ENCODE results near the gene MGAT5B.

The MGAT5B gene

GRCh38 chr17:76937238-76937637, 69.0 kb downstream of the MGAT5B start:
- H3K27ac ChIP-seq (ENCODE audit: low read depth, low read length) = no peak overlapping the region
- H3K4me2 ChIP-seq (ENCODE audit: low read length) = no peak overlapping the region
- no peaks in the 10 kb centered on the region for H3F3A ChIP-seq (ENCODE audit: control insufficient read depth, insufficient read depth)
- TF ChIP-seq, protein P1, sequence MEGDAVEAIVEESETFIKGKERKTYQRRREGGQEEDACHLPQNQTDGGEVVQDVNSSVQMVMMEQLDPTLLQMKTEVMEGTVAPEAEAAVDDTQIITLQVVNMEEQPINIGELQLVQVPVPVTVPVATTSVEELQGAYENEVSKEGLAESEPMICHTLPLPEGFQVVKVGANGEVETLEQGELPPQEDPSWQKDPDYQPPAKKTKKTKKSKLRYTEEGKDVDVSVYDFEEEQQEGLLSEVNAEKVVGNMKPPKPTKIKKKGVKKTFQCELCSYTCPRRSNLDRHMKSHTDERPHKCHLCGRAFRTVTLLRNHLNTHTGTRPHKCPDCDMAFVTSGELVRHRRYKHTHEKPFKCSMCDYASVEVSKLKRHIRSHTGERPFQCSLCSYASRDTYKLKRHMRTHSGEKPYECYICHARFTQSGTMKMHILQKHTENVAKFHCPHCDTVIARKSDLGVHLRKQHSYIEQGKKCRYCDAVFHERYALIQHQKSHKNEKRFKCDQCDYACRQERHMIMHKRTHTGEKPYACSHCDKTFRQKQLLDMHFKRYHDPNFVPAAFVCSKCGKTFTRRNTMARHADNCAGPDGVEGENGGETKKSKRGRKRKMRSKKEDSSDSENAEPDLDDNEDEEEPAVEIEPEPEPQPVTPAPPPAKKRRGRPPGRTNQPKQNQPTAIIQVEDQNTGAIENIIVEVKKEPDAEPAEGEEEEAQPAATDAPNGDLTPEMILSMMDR (IDR thresholded peaks at IDR 0.05; ENCODE audit: low read depth, low read length, poor library complexity, severe bottlenecking) = no peak
- no peak for TF ChIP-seq EZH2phosphoT487 (IDR thresholded peaks at IDR 0.05; ENCODE audit: borderline replicate concordance, low read length)
- no peaks in the 10 kb centered on the region for H3K9me2 ChIP-seq (replicated peaks; ENCODE audit: control insufficient read depth, low read length)
- no peak overlapping the region for H3K4me3 ChIP-seq (ENCODE audit: low read length)
- no peaks in the 10 kb centered on the region for H3K36me3 ChIP-seq (ENCODE audit: control insufficient read depth, low read length)
- H3K27me3 ChIP-seq (ENCODE audit: control insufficient read depth, low read length) = peaks cover 12% of the 10 kb centered on the region; the same call in 1 of the 2 replicates
- H4K20me1 ChIP-seq (ENCODE audit: control insufficient read depth, insufficient read depth, low read depth, low read length) = no peaks in the 10 kb centered on the region
- H3K4me1 ChIP-seq (ENCODE audit: control insufficient read depth, low read length) = no peaks in the 10 kb centered on the region
- no peaks in the 10 kb centered on the region for H3K9me3 ChIP-seq (ENCODE audit: control insufficient read depth, insufficient read depth, low read length)
- no peaks in the 10 kb centered on the region for H3K79me2 ChIP-seq (ENCODE audit: control insufficient read depth, low read length)

DNA sequence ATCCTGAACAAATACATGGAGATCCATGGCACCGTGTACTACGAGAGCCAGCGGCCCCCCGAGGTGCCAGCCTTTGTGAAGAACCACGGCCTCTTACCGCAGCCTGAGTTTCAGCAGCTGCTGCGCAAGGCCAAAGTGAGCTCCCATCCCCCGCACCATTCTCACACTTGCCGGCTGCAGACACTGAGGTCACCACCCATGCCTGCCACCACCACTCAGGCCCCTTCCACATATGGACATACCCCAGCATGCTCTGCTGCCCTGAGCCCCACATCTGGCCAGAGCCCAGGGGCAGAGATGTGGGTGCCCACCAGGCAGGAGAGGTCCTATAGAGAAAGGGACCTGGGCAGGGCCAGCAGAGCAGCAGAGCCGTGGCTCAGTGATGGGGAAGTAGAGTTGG, 69.8 kb downstream of the MGAT5B start:
- Histone ChIP-seq H3K4me3 (ENCODE audit: low read length) (no peak overlapping the region), H3F3A (ENCODE audit: control insufficient read depth, insufficient read depth) (no peaks in the 10 kb centered on the region), H4K20me1 (ENCODE audit: control insufficient read depth, insufficient read depth, low read depth, low read length) (no peaks in the 10 kb centered on the region), H3K79me2 (ENCODE audit: control insufficient read depth, low read length) (no peaks in the 10 kb centered on the region), H3K4me2 (ENCODE audit: low read length) (no peak overlapping the region), H3K27me3 (ENCODE audit: control insufficient read depth, low read length) (peaks cover 11% of the 10 kb centered on the region; the same call in 1 of the 2 replicates), H3K36me3 (ENCODE audit: control insufficient read depth, low read length) (no peaks in the 10 kb centered on the region), H3K27ac (ENCODE audit: low read depth, low read length) (no peak overlapping the region), H3K9me2 (replicated peaks; ENCODE audit: control insufficient read depth, low read length) (no peaks in the 10 kb centered on the region), H3K9me3 (ENCODE audit: control insufficient read depth, insufficient read depth, low read length) (no peaks in the 10 kb centered on the region), H3K4me1 (ENCODE audit: control insufficient read depth, low read length) (no peaks in the 10 kb centered on the region)
- TF ChIP-seq, protein P1 (IDR thresholded peaks at IDR 0.05; ENCODE audit: low read depth, low read length, poor library complexity, severe bottlenecking) = no peak
- no peak for TF ChIP-seq EZH2phosphoT487 (IDR thresholded peaks at IDR 0.05; ENCODE audit: borderline replicate concordance, low read length)

- Histone ChIP-seq H3K27ac (ENCODE audit: low read depth, low read length) (no peak overlapping the region), H3K4me3 (ENCODE audit: low read length) (no peak overlapping the region), H3K9me3 (ENCODE audit: control insufficient read depth, insufficient read depth, low read length) (no peaks in the 10 kb centered on the region), H3K79me2 (ENCODE audit: control insufficient read depth, low read length) (no peaks in the 10 kb centered on the region), H3K36me3 (ENCODE audit: control insufficient read depth, low read length) (no peaks in the 10 kb centered on the region), H3K27me3 (ENCODE audit: control insufficient read depth, low read length) (0 out of 2 replicates have a peak, but pooled peaks cover 3% of the 10 kb centered on the region), H3K4me1 (ENCODE audit: control insufficient read depth, low read length) (no peaks in the 10 kb centered on the region), H3F3A (ENCODE audit: control insufficient read depth, insufficient read depth) (no peaks in the 10 kb centered on the region), H4K20me1 (ENCODE audit: control insufficient read depth, insufficient read depth, low read depth, low read length) (no peaks in the 10 kb centered on the region), H3K9me2 (replicated peaks; ENCODE audit: control insufficient read depth, low read length) (no peaks in the 10 kb centered on the region), H3K4me2 (ENCODE audit: low read length) (no peak overlapping the region)
- no peak for TF ChIP-seq EZH2phosphoT487 (IDR thresholded peaks at IDR 0.05; ENCODE audit: borderline replicate concordance, low read length)
- TF ChIP-seq, protein P1 (IDR thresholded peaks at IDR 0.05; ENCODE audit: low read depth, low read length, poor library complexity, severe bottlenecking) = no peak
Measured at GRCh38 chr17:76940295-76940694, 72.1 kb downstream of the MGAT5B start.

Data from DOHH2 (cell line).